ENCODE measurements around the gene YBX3.

- TF ChIP-seq POLR2A (IDR thresholded peaks at IDR 0.05; ENCODE audit: low read depth, low read length), result no peak
- no peak for TF ChIP-seq SPI1 (IDR thresholded peaks at IDR 0.05; ENCODE audit: low read depth, low read length)
- no peak for TF ChIP-seq TAF1 (IDR thresholded peaks at IDR 0.05; ENCODE audit: low read depth, low read length)
- TF ChIP-seq POLR2AphosphoS5 (IDR thresholded peaks at IDR 0.05; ENCODE audit: low read depth, low read length), result no peak
- no peak for TF ChIP-seq POU2F2 (IDR thresholded peaks at IDR 0.05; ENCODE audit: low read depth, low read length)
- TF ChIP-seq PAX5 (IDR thresholded peaks at IDR 0.05; ENCODE audit: insufficient read depth, low read length, severe bottlenecking), result no peak
Measured at GRCh38 chr12:10756194-10756593, 33.1 kb upstream of the YBX3 start.
